C4-2B (cell line): ENCODE measurements around the gene NOTO.

ENCODE experiments used
- H3K27ac ChIP-seq: fragments of 450-650 bp; 2 replicates; pipeline ENCODE4 v1.5.1; 2017
- CTCF ChIP-seq: fragments of 450-650 bp; conservative IDR thresholded peaks from 2 replicates; pipeline ENCODE4 v1.5.1; 2017; ENCODE audit warnings: mild to moderate bottlenecking
- ZFX ChIP-seq: fragments of 450-650 bp; IDR thresholded peaks from 2 replicates; pipeline ENCODE4 v1.6.1; 2017

NOTO gene

GRCh38 chr2:73253400-73253799, 51.0 kb downstream of the NOTO start:
- H3K27ac ChIP-seq: no peak overlapping the region
- TF ChIP-seq ZFX: no peak
- no peak for TF ChIP-seq CTCF

GRCh38 chr2:73253901-73254300, 51.5 kb downstream of the NOTO start:
- no peak for TF ChIP-seq ZFX
- no peak for TF ChIP-seq CTCF
- H3K27ac ChIP-seq: peak overlapping the region; percentile 38

- no peak for TF ChIP-seq CTCF
- no peak for TF ChIP-seq ZFX
- peak overlapping the region; percentile 38 for H3K27ac ChIP-seq
These were observed 52.1 kb downstream of the NOTO start for GRCh38 chr2:73254343-73255006.

- TF ChIP-seq ZFX: no peak
- TF ChIP-seq CTCF: no peak
- H3K27ac ChIP-seq: peak overlapping the region; percentile 38; the same call in 1 of the 2 replicates
These were observed 52.8 kb downstream of the NOTO start for GRCh38 chr2:73255007-73255644.

- TF ChIP-seq CTCF: no peak
- H3K27ac ChIP-seq: no peak overlapping the region
These were observed 53.7 kb downstream of the NOTO start for GRCh38 chr2:73255907-73256617.

- no peak for TF ChIP-seq ZFX
- no peak for TF ChIP-seq CTCF
- no peak overlapping the region for H3K27ac ChIP-seq
These were observed 54.2 kb downstream of the NOTO start for GRCh38 chr2:73256618-73256922.

GRCh38 chr2:73257021-73257420, 54.6 kb downstream of the NOTO start:
- H3K27ac ChIP-seq: no peak overlapping the region
- no peak for TF ChIP-seq ZFX
- no peak for TF ChIP-seq CTCF
